Fibroblast of gingiva (primary cell): ENCODE data around the gene NUP214.
A peak's percentile ranks its signal among the peaks of the same experiment; 100 is the strongest.

Experiments used
- DNase-seq: peaks from one replicate; pipeline ENCODE4 v3.0.0-alpha.2; 2011; ENCODE audit warnings: low read depth

Gene NUP214

GRCh38 chr9:131125288-131126058 lies at the start of gene NUP214:
Gene NUP214 (plus strand): TSS chr9:131125586. CDS start chr9:131125705, 119 bp downstream.
- peak; percentile 97 for DNase-seq

- DNase-seq = no peak
Measured at GRCh38 chr9:131076347-131077195, 48.8 kb upstream of the NUP214 start.

GRCh38 chr9:131078427-131079366 lies 46.7 kb upstream of the NUP214 start:
- no peak for DNase-seq

- no peak for DNase-seq
Measured at GRCh38 chr9:131080589-131080988, 44.8 kb upstream of the NUP214 start.

GRCh38 chr9:131081868-131082267 lies 43.5 kb upstream of the NUP214 start:
- no peak for DNase-seq

- DNase-seq = no peak
Measured at GRCh38 chr9:131082774-131083512, 42.4 kb upstream of the NUP214 start.

GRCh38 chr9:131084661-131085369 lies 40.6 kb upstream of the NUP214 start:
- no peak for DNase-seq

- no peak for DNase-seq
Measured at GRCh38 chr9:131085370-131086122, 39.8 kb upstream of the NUP214 start.

GRCh38 chr9:131087354-131087893 lies 38.0 kb upstream of the NUP214 start:
- DNase-seq = no peak

GRCh38 chr9:131090025-131090787 lies 35.2 kb upstream of the NUP214 start:
- DNase-seq = no peak

GRCh38 chr9:131091352-131091992 lies 33.9 kb upstream of the NUP214 start:
- DNase-seq = no peak

GRCh38 chr9:131092030-131092429 lies 33.4 kb upstream of the NUP214 start:
- DNase-seq = no peak

- DNase-seq = no peak
Measured at GRCh38 chr9:131092548-131093440, 32.6 kb upstream of the NUP214 start.

GRCh38 chr9:131094015-131094414 lies 31.4 kb upstream of the NUP214 start:
- DNase-seq = no peak

- DNase-seq = peak; percentile 35
Measured at GRCh38 chr9:131094622-131095021, 30.8 kb upstream of the NUP214 start.

GRCh38 chr9:131095666-131096268 lies 29.6 kb upstream of the NUP214 start:
- no peak for DNase-seq
